Middle frontal gyrus (tissue), 1 donor: Measurements from ENCODE around the gene KIAA0753.

Experiments
- DNase-seq: peaks from one replicate; pipeline ENCODE4 v3.0.0-alpha.2; 2015; ENCODE audit warnings: low spot score; ENCODE audit errors: extremely low spot score

KIAA0753 gene

GRCh38 chr17:6570731-6571451 lies 69.6 kb downstream of the KIAA0753 start:
- DNase-seq: no peak

DNA sequence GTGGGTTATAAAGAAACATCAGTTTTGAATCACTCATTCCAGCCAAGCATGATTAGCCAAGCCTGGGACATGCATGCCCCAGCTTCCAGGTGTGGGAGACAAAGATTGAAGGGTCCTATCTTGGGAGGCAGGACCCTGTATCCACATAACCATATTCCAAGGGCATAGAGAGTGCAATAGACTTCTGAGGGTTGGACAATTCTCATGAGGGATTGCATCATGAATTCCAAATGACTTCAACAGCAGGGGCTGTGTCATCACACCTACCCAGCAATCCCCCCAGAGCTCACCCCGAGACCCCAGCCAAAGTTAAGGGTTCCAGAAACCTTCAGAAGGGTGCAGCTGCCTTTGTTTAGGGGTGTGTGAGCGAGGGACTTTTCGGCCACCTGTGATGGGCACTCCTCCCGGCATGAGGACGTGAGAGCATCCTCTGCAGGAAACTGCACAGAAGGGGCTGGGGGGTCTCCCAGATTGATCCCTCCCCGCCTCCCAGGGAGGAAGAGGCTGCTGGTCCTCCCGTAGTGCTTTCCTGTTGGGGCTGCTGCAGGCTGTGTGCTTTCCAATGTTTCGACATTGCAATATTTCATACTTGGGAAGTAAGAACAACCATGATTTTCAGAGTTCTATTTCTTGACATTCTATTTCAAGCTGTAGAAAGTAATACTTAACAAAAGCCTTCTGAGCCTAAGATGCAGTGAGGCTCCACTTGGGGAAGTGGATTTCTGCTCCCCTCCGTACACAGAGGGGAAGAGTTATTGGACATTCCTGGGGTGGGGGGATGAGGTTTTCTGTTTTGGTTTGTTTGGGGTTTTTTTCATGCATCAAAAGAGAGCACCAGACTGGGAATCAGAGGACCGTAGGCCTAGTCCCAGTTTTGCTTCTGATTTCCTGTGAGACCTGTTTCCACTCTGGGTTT lies 70.9 kb downstream of the KIAA0753 start:
- no peak for DNase-seq

- DNase-seq: no peak
These were observed 72.2 kb downstream of the KIAA0753 start for GRCh38 chr17:6568184-6568758.

DNA sequence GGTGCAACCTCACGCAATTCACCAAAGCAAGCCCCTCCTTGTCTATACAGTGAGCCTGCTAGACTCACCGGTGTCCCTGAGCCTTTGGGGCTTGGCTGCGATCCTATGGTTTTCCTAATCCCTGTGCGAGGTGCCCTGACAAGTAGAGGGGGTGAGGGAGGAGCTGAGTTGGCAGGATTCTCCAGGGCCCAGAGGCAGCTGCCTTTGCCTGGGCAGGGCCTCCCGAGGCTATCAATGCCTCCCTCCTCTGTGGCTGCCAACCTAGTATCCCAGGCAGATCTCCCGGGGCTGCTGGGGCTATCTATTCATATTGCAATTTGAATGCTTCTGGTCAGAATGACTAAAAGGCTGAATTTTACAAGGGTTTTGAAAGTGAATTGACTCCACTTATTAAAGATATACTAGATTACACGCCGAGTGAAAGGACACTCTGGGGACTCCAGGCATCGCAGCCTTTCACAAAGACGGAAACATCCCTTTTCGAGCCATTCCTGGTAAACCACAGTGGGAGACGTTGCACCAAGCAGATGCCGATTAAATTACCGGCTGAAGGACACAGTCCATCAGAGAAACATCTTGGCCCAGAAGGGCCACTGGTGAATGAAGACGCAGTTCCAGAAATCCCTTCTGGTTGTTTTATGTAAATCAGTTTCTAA lies 72.9 kb downstream of the KIAA0753 start:
- no peak for DNase-seq

DNA sequence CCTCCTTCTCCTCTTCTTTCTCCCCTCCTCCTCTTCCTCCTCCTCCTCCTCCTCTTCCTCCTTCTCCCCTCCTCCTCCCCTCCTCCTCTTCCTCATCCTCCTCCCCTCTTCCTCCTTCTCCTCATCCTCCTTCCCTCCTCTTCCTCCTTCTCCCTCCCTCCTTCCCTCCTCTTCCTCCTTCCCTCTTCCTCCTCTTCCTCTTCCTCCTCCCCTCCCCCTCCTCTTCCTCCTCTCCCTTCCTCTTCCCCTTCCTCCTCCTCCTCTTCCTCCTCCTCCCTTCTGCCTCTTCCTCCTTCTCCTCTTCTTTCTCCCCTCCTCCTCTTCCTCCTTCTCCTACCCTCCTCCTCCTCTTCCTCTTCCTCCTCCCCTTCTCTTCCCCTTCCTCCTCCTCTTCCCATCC lies 79.1 kb downstream of the KIAA0753 start:
- DNase-seq: no peak

- no peak for DNase-seq
These were observed 80.0 kb downstream of the KIAA0753 start for GRCh38 chr17:6560496-6560895.

- DNase-seq: no peak
These were observed 80.7 kb downstream of the KIAA0753 start for GRCh38 chr17:6559753-6560215.

GRCh38 chr17:6558932-6559752 lies 81.4 kb downstream of the KIAA0753 start:
- DNase-seq: no peak

GRCh38 chr17:6558276-6558675 lies 82.2 kb downstream of the KIAA0753 start:
- no peak for DNase-seq

GRCh38 chr17:6557040-6557438 lies 83.5 kb downstream of the KIAA0753 start:
- DNase-seq: no peak

DNA sequence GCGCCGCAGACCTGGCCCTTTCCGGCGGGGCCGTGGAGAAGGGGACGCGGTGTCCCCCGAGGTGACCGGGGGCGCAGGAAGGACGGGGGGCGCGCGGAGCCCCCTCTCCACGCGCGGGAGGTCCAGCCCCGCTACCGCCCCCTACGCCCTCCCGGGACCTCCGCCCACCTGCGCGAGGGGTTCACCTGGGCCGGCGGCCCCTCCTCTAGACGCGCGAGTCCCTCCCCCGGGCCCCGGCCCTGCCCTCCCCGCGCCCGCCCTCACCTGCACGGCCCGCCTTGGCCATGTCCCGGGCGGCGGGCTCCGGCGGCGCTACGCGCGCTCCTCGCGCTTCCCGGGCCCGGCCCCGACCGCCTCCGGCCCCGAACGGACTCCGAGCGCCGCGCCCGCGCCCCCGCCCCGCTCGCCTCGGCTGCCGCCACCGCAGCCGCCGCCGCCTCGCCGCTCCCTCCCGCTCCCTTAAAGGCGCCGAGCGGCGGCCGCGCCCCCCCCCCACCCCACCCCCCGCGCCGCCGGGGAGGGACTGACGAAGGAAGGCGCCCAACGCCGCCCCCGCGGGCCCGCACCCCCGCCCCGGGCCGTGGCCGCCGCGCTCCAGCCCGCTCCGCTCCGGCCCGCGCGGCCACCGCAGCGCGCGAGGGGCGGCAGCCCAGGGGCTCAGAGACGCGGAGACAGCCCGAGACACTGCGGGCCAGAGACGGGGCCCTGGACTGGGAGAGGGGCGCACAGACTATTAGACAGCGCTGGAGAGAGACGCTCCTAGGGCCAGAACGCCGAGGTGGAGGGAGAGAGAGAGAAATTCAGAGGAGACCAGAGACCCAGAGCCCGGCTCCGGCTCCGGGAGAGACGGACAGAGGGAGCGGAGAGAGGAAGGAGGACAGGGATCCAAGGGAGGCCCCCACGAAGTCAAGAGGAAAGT lies 84.1 kb downstream of the KIAA0753 start, which contains the start of gene PITPNM3:
TSS of gene PITPNM3 (minus strand) at position 435 of the 919 bp plus-strand sequence. CDS start at position 286, 149 bp downstream.
- DNase-seq: no peak

DNA sequence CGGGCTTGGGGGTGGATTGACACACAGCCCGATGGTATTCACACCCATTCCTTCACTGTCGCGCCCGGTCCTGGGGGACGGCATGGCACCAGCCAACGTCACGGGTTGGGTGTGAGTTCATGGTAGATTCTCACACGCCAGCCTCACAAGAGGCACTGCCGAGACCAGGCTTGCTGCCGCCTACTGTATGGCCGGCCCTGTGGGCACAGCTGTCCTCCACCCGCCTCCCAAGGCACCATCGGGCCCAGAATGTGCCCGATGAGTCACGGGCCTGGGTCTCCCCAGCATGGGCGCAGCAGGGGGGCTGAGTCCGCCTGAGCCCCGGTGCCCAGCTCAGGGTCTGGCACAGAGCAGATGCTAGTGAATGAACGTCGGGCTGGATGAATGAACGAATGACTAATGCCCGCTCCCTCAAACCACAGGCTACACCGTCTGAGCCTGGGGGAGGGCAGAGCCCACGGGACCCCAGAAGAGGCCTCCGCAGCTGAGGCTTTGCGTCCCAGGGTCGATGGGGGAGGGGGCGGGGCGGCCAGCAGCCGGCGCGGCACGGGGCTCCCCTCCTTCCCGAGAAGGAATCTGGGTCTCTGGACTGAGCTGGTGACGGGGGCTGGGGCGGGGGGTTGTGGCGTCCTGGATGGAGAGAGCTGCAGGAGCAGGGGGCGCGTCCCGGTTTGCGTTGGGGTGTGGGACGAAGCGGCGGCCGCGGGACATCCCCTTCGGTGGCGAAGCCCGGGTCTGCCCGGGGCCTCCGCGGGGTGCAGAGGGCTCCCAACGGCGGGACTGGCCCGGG lies 85.0 kb downstream of the KIAA0753 start:
- DNase-seq: no peak

DNA sequence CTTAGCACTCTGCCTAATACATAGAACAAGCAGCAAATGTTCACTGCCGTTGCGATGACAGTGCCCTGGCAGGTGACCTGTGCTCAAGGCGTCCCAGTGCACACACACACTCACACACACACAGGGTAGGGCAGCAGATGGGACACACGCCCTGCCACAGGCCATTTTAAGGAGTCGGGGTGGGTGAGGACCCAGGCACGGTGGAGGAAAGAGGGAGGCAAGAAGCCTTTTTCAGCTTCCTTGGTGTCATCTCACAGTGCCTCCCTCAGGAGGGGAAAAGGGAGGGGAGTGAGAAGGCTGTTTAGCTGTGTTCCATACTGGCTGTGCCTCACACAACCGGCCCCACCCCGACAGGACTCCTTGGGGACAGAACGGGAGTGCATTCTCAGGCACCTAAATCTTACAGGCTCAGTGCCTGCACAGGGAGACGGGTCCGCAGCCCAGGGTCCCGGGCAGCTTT lies 85.6 kb downstream of the KIAA0753 start:
- DNase-seq: no peak

DNA sequence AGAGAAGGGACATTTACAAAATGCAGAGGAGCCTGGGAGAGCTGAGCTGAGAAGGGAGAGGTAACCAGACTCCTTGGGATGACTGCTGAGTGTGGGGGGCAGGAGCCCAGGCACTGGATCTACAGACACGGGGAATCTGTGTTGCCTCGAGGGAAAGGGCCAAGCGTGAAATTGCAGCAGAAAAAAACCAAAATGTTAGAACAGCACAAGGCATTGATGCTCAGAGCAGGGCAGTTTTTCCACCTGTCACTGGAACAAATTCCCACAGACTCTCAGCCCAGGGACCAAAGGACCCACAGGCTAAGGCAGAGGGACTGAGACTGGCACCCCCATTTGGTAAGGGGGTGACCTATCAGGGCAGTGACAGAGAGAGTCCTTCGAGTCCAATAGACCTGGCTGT lies 86.2 kb downstream of the KIAA0753 start:
- DNase-seq: no peak

DNA sequence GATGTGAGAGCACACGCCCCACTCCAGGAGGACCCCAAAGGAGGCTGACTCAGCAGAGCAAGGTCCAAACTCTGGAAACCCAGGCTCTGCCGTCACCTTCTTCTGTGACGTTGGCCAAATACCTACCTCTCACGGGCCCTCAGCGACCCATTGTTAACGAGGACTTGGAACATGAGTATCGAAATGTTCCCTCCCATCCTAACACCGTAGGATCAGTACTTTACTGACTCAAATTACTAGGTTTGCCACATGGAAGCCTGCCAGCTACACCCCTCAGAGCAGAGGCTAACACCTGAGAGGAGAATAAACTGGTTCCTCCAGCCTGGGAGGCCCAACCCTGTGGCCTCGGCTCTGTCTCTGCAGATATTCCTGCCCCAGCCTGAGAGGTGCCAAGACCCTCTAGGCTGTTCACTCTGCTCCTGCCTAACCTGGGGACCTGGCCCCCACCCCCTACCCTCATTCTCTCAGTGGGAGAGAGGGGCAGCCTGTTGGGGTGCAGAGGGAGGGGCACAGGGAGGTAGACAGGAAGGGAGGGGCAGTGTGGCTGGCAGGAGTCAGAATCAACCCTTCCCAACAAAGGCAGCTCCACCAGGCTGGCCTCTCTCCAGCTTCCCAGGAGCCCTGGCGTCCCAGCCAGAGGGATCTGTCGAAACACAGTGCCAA lies 88.5 kb downstream of the KIAA0753 start:
- DNase-seq: no peak

GRCh38 chr17:6551356-6551755 lies 89.2 kb downstream of the KIAA0753 start:
- no peak for DNase-seq

- DNase-seq: no peak
These were observed 91.0 kb downstream of the KIAA0753 start for GRCh38 chr17:6549384-6550036.
